Gastrocnemius medialis (tissue), 4 donors: ENCODE measurements around the gene NLGN1. TPM values are rescaled to one million over a fixed set of nuclear protein-coding genes. Genes with fewer than 3 reads are reported as not detected.

Experiments
- ATAC-seq, 2 donors: fragments of 150-250 bp; one replicate each; pipeline ENCODE4 v1.9.1; 2016
- DNase-seq, 2 donors: peaks; one replicate each; pipeline ENCODE4 v3.0.0-alpha.2; 2019
- H3K27ac ChIP-seq, 4 donors: fragments of 200-600 bp; sonication (generic); 1 replicate in 1 of 4; 2 replicates in 3 of 4; pipeline ENCODE4 v1.5.1; 2016 to 2018; ENCODE audit warnings: mild to moderate bottlenecking in 2 of 4, moderate library complexity in 1 of 4
- H3K27me3 ChIP-seq, 3 donors: fragments of 200-600 bp; sonication (generic) in 2 of 3; 1 replicate in 1 of 3; 2 replicates in 2 of 3; pipeline versions ENCODE4 v1.5.1 to v1.6.0; 2016 to 2019; ENCODE audit warnings: mild to moderate bottlenecking in 1 of 3, moderate library complexity in 1 of 3
- H3K36me3 ChIP-seq, 2 donors: fragments of 200-600 bp; sonication (generic) in 1 of 2; one replicate each; pipeline ENCODE4 v1.5.1; 2017 to 2018
- H3K4me1 ChIP-seq, 2 donors: fragments of 200-600 bp; sonication (generic) in 1 of 2; one replicate each; pipeline ENCODE4 v1.5.1; 2016 to 2017; ENCODE audit warnings: mild to moderate bottlenecking in 2 of 2
- H3K4me3 ChIP-seq, 4 donors: fragments of 200-600 bp; sonication (generic) in 3 of 4; 1 replicate in 1 of 4; 2 replicates in 3 of 4; pipeline ENCODE4 v1.5.1; 2016 to 2019; ENCODE audit warnings: mild to moderate bottlenecking in 2 of 4
- H3K9me3 ChIP-seq, 3 donors: fragments of 200-600 bp; sonication (generic) in 2 of 3; 1 replicate in 1 of 3; 2 replicates in 2 of 3; pipeline ENCODE4 v1.5.1; 2016 to 2019
- CTCF ChIP-seq, 5 experiments: fragments of 450-650 bp in 3 of 5; fragments of 200-600 bp in 2 of 5; sonication (generic) in 2 of 5; IDR thresholded peaks in 4 of 5; conservative IDR thresholded peaks in 1 of 5; 1 replicate in 4 of 5; 2 replicates in 1 of 5; pipeline ENCODE4 v1.5.1; 2016 to 2019; ENCODE audit warnings: antibody characterized with exemption in 5 of 5, mild to moderate bottlenecking in 3 of 5, moderate library complexity in 3 of 5
- POLR2A ChIP-seq, 2 donors: fragments of 450-650 bp; IDR thresholded peaks; one replicate each; pipeline ENCODE4 v1.6.1; 2017; ENCODE audit warnings: antibody characterized with exemption in 2 of 2, mild to moderate bottlenecking in 2 of 2, moderate library complexity in 2 of 2
- in situ Hi-C, 4 donors: fragments of 200-750 bp; cut with MboI; loops; one replicate each; pipeline versions ENCODE4 v1.15.0 to v1.8.0; 2017; ENCODE audit warnings: low sequenced_read_pairs in 4 of 4
- intact Hi-C: fragments of 100-400 bp; cut with DNase I; formaldehyde crosslinking; loops from one replicate; pipeline ENCODE4 v1.15.1; 2023; ENCODE audit warnings: low total_unique reads
- total RNA-seq, 4 donors: library from RNA; depleted of rRNA; stranded (reverse); fragments of >200 nt; gene quantifications; one replicate each; pipeline versions ENCODE4 v1.1.0 to v1.2.3, GENCODE V29; 2016

The NLGN1 gene
- total RNA-seq, 4 donors from 2014 or later = 0.52 to 1.9 (median 1.1) TPM

GRCh38 chr3:174334111-174334510 is 936.6 kb downstream of the NLGN1 start:
- intact Hi-C loops = no loop called here
- in situ Hi-C loops = no loop called here

DNA sequence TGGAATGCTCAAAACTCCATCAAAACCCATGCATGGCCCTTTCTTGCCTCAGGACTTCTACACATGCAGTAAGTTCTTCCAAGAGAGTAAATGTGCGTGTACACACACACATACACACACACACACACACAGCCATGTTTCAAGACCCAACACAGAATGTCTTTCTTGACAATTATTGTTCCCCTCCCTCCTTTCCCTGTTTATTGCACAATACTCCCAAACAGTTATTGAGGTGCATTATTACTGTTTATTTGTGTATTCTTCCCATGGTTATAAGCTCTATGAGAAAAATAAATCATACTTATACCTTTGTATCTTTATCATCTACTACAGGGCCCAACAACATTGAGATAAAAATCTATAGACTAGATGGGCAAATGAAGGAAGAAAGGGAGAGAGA is 937.8 kb downstream of the NLGN1 start:
- Histone ChIP-seq H3K27me3 (no peaks in the 10 kb centered on the region), H3K9me3 (no peaks in the 10 kb centered on the region), H3K36me3 (no peaks in the 10 kb centered on the region), H3K4me1 (no peaks in the 10 kb centered on the region), H3K27ac (no peak overlapping the region), H3K4me3 (no peak overlapping the region)
- ATAC-seq (no peak), DNase-seq (no peak)
- TF ChIP-seq POLR2A (IDR thresholded peaks at IDR 0.05) (no peak), CTCF (IDR thresholded peaks at IDR 0.05 in 4 of 5, conservative IDR thresholded peaks at IDR 0.05 in 1 of 5) (no peak)
- intact Hi-C loops = no loop called here
- in situ Hi-C loops = no loop called here

More at GRCh38 chr3:174334111-174334510, 936.6 kb downstream of the NLGN1 start:
- Histone ChIP-seq H3K4me1 (no peaks in the 10 kb centered on the region), H3K4me3 (no peak overlapping the region), H3K36me3 (no peaks in the 10 kb centered on the region), H3K9me3 (no peaks in the 10 kb centered on the region), H3K27ac (no peak overlapping the region), H3K27me3 (no peaks in the 10 kb centered on the region)
- no peak for TF ChIP-seq POLR2A (IDR thresholded peaks at IDR 0.05)
- no peak for TF ChIP-seq CTCF (IDR thresholded peaks at IDR 0.05 in 4 of 5, conservative IDR thresholded peaks at IDR 0.05 in 1 of 5)
- ATAC-seq (no peak), DNase-seq (no peak)

GRCh38 chr3:174335910-174336309 is 938.4 kb downstream of the NLGN1 start:
- Histone ChIP-seq H3K27me3 (no peaks in the 10 kb centered on the region), H3K4me3 (no peak overlapping the region), H3K27ac (no peak overlapping the region), H3K4me1 (no peaks in the 10 kb centered on the region), H3K36me3 (no peaks in the 10 kb centered on the region), H3K9me3 (no peaks in the 10 kb centered on the region)
- TF ChIP-seq CTCF (IDR thresholded peaks at IDR 0.05 in 4 of 5, conservative IDR thresholded peaks at IDR 0.05 in 1 of 5) (no peak), POLR2A (IDR thresholded peaks at IDR 0.05) (no peak)
- DNase-seq (no peak), ATAC-seq (no peak)
- intact Hi-C loops = no loop called here
- in situ Hi-C loops = no loop called here
